WTC11 (cell line): Measurements from ENCODE around the gene BCL7A. TPM values are rescaled to one million over a fixed set of nuclear protein-coding genes. Genes with fewer than 3 reads are reported as not detected.

Source experiments
- ATAC-seq: fragments of 200-7000 bp; cut with Tn5 transposase; 2 replicates; pipeline ENCODE4 v1.10.0; 2021; ENCODE audit warnings: mild to moderate bottlenecking, moderate library complexity
- CTCF ChIA-PET: fragments of 300-600 bp; sonication (Branson Sonifier 250); formaldehyde crosslinking; loops from one replicate; lab custom pipeline; 2021; ENCODE audit warnings: antibody characterized with exemption; lab: Charles Lee
- POLR2A ChIA-PET: fragments of 350-600 bp; sonication (Branson Sonifier 250); formaldehyde crosslinking; loops from one replicate; lab custom pipeline; 2021; ENCODE audit warnings: antibody characterized with exemption; lab: Charles Lee
- DNase-seq: peaks from one replicate; pipeline ENCODE4 v3.0.0; 2021; ENCODE audit warnings: low spot score
- H3K27ac Mint-ChIP-seq: 2 replicates; pipeline ENCODE4 v1.8.0; 2021; ENCODE audit warnings: mixed read lengths
- H3K27me3 Mint-ChIP-seq: 2 replicates; pipeline ENCODE4 v1.8.0; 2021; ENCODE audit warnings: low read depth, mild to moderate bottlenecking, moderate library complexity, mixed read lengths
- H3K36me3 Mint-ChIP-seq: 2 replicates; pipeline ENCODE4 v1.8.0; 2021; ENCODE audit warnings: mixed read lengths
- H3K4me1 Mint-ChIP-seq: 2 replicates; pipeline ENCODE4 v1.8.0; 2022; ENCODE audit warnings: mixed read lengths
- H3K4me3 Mint-ChIP-seq: 2 replicates; pipeline ENCODE4 v1.8.0; 2021; ENCODE audit warnings: mild to moderate bottlenecking, moderate library complexity, mixed read lengths
- H3K9me3 Mint-ChIP-seq: 2 replicates; pipeline ENCODE4 v1.8.0; 2021; ENCODE audit warnings: mixed read lengths
- CBFB ChIP-seq: sonication (generic); formaldehyde crosslinking; IDR thresholded peaks from 2 replicates; pipeline ENCODE4 v1.8.1; 2022; ENCODE audit warnings: mild to moderate bottlenecking, low read depth, missing genetic modification reagents
- CDX4 ChIP-seq: fragments of 250-450 bp; sonication (Bioruptor Pico); IDR thresholded peaks from 2 replicates; pipeline ENCODE4 v1.9.0; 2021; ENCODE audit warnings: moderate library complexity, mild to moderate bottlenecking, inconsistent platforms, borderline replicate concordance
- CREB1 ChIP-seq: sonication (generic); formaldehyde crosslinking; IDR thresholded peaks from 2 replicates; pipeline ENCODE4 v1.8.0; 2023; ENCODE audit warnings: mild to moderate bottlenecking, missing genetic modification reagents
- E2F5 ChIP-seq: sonication (generic); formaldehyde crosslinking; IDR thresholded peaks from 2 replicates; pipeline ENCODE4 v1.8.1; 2022; ENCODE audit warnings: mild to moderate bottlenecking, moderate library complexity, missing genetic modification reagents
- ESRRA ChIP-seq: sonication (generic); formaldehyde crosslinking; IDR thresholded peaks from 2 replicates; pipeline ENCODE4 v1.8.1; 2022; ENCODE audit warnings: mild to moderate bottlenecking, missing genetic modification reagents, borderline replicate concordance
- FOXP1 ChIP-seq: sonication (generic); formaldehyde crosslinking; IDR thresholded peaks from 2 replicates; pipeline ENCODE4 v1.8.0; 2022; ENCODE audit warnings: missing genetic modification reagents, mild to moderate bottlenecking, moderate library complexity, borderline replicate concordance
- NFYB ChIP-seq: sonication (generic); formaldehyde crosslinking; conservative IDR thresholded peaks from 2 replicates; pipeline ENCODE4 v1.8.0; 2022; ENCODE audit warnings: low read depth, missing genetic modification reagents
- RORB ChIP-seq: fragments of 250-450 bp; sonication (Bioruptor Pico); IDR thresholded peaks from 2 replicates; pipeline ENCODE4 v1.9.0; 2021; ENCODE audit warnings: mild to moderate bottlenecking
- SMAD4 ChIP-seq: sonication (generic); formaldehyde crosslinking; IDR thresholded peaks from 2 replicates; pipeline ENCODE4 v1.8.0; 2022; ENCODE audit warnings: mild to moderate bottlenecking, missing genetic modification reagents
- SP1 ChIP-seq: sonication (generic); formaldehyde crosslinking; conservative IDR thresholded peaks from 2 replicates; pipeline ENCODE4 v1.8.1; 2022; ENCODE audit warnings: missing genetic modification reagents
- TCF7 ChIP-seq: sonication (generic); formaldehyde crosslinking; IDR thresholded peaks from 2 replicates; pipeline ENCODE4 v1.8.0; 2022; ENCODE audit warnings: mild to moderate bottlenecking, low read depth, missing genetic modification reagents, moderate library complexity
- ZBTB21 ChIP-seq: sonication (generic); formaldehyde crosslinking; IDR thresholded peaks from 2 replicates; pipeline ENCODE4 v1.8.1; 2023; ENCODE audit warnings: mild to moderate bottlenecking, missing genetic modification reagents, borderline replicate concordance
- ZBTB43 ChIP-seq: sonication (generic); formaldehyde crosslinking; IDR thresholded peaks from 2 replicates; pipeline ENCODE4 v1.8.1; 2023; ENCODE audit warnings: mild to moderate bottlenecking, missing genetic modification reagents
- ZNF232 ChIP-seq: sonication (generic); formaldehyde crosslinking; IDR thresholded peaks from 2 replicates; pipeline ENCODE4 v1.8.0; 2022; ENCODE audit warnings: mild to moderate bottlenecking, missing genetic modification reagents
- ZNF532 ChIP-seq: fragments of 250-450 bp; sonication (Bioruptor Pico); IDR thresholded peaks from 2 replicates; pipeline ENCODE4 v1.9.0; 2021; ENCODE audit warnings: mild to moderate bottlenecking, borderline replicate concordance
- total RNA-seq: library from RNA; stranded (reverse); gene quantifications from 3 replicates; pipeline ENCODE4 v1.2.3, GENCODE V29; 2021

Gene BCL7A
- total RNA-seq, 1 experiment from 2014 or later, result 19.7 TPM

- peak; percentile 69; the same call in 1 of the 2 replicates for TF ChIP-seq ZNF532 (CRISPR knock-in tag)
These were observed 42.5 kb downstream of the BCL7A start (continued) for GRCh38 chr12:122064025-122064777.

- POLR2A ChIA-PET, result interaction anchor here (0.6 to 2.4 kb wide), 2 partner anchors 13 to 402 kb away, joined by 3 to 8 read pairs; partner anchors contain the start of gene MLXIP
- Mint-ChIP-seq H3K36me3 (peaks cover 22% of the 10 kb centered on the region), H3K27me3 (no peaks in the 10 kb centered on the region), H3K27ac (peak overlapping the region; percentile 87), H3K4me1 (peaks cover 31% of the 10 kb centered on the region), H3K4me3 (peak overlapping the region; percentile 73), H3K9me3 (no peaks in the 10 kb centered on the region)
- ATAC-seq, result peak; percentile 25
- DNase-seq, result peak; percentile 51
- CTCF ChIA-PET, result interaction anchor here (0.6 to 2.7 kb wide), 11 partner anchors 10 to 271 kb away, joined by 3 to 24 read pairs (median 4); partner anchors contain the start of genes CFAP251 and MLXIP
- TF ChIP-seq CREB1 (CRISPR knock-in tag), result no peak
- no peak for TF ChIP-seq SP1 (CRISPR knock-in tag)
- TF ChIP-seq ZBTB43 (CRISPR knock-in tag), result no peak
- no peak for TF ChIP-seq FOXP1 (CRISPR knock-in tag)
- TF ChIP-seq NFYB (CRISPR knock-in tag), result no peak
- TF ChIP-seq CDX4 (CRISPR knock-in tag), result no peak
- no peak for TF ChIP-seq ESRRA (CRISPR knock-in tag)
- no peak for TF ChIP-seq RORB
- TF ChIP-seq ZNF232 (CRISPR knock-in tag), result no peak
- no peak for TF ChIP-seq TCF7
- TF ChIP-seq ZBTB21 (CRISPR knock-in tag), result no peak
These were observed 43.3 kb downstream of the BCL7A start for GRCh38 chr12:122064780-122065588.

GRCh38 chr12:122067548-122067947 is 45.9 kb downstream of the BCL7A start:
- TF ChIP-seq E2F5 (CRISPR knock-in tag) (no peak), SMAD4 (no peak), SP1 (CRISPR knock-in tag) (no peak), CBFB (no peak)
- ATAC-seq, result no peak
- Mint-ChIP-seq H3K27me3 (no peaks in the 10 kb centered on the region), H3K27ac (peak overlapping the region; percentile 45; the same call in 1 of the 2 replicates), H3K9me3 (no peaks in the 10 kb centered on the region), H3K36me3 (peaks cover 19% of the 10 kb centered on the region), H3K4me3 (no peak overlapping the region), H3K4me1 (peaks cover 36% of the 10 kb centered on the region)
- POLR2A ChIA-PET, result no interaction called here
- CTCF ChIA-PET, result interaction anchor here (1.1 to 1.7 kb wide), 2 partner anchors 36 to 56 kb away, joined by 3 read pairs; no protein-coding TSS in a partner anchor
- no peak for DNase-seq
